CD4-positive, alpha-beta T cell treated with Interleukin-6 at 100 ng/mL for 8 hours (primary cell): Measurements from ENCODE around the gene SPRR2B.
"Not testable (repeated sequence)": the region's sequence is repeated elsewhere in the genome, so short reads cannot be mapped to it uniquely, and the experiment has no call there.

Source experiments
- DNase-seq: peaks from one replicate; pipeline ENCODE4 v3.0.0-alpha.2; 2020; ENCODE audit warnings: mixed read lengths, low spot score

Gene SPRR2B

DNA sequence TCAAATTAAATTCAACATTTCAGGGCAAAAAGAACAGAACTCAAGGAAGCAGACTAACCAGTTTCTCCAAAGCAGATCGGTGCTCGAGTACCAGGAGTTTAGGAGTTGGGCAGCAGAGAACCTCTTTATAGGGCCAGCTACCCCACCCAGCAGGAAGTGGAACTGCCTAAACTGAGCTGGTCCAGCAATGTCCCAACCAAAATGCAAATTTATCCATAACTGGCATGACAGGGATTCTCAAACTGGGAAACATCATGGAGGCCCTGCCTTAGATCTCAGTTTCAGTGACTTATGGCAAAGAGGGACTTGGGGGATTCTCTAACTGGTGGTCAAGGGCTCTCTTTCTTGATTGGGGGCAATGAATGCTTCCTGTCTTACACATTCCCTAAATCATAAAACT lies at the start of gene SPRR2B:
TSS of gene SPRR2B (minus strand) at position 101 of the 400 bp plus-strand sequence. CDS start 772 bp downstream, outside the sequence.
- no peak for DNase-seq

DNA sequence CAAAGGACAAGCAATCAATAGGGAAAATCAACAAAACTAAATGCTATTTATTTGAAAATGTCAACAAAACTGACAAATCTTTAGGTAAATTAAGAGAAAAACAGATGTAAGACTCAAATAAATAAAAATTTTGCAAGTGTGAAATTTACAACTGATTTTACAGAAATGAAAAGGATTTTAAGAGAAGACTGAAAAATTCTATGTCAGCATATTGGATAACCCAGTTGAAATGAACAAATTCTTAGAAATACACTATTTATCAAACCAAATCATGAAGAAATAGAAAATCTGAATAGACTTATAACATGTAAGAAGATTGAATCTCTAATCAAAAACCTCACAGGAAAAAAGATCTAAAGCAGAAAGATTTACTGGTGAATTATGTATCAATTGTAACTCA lies 49.5 kb upstream of the SPRR2B start:
- no peak for DNase-seq

DNA sequence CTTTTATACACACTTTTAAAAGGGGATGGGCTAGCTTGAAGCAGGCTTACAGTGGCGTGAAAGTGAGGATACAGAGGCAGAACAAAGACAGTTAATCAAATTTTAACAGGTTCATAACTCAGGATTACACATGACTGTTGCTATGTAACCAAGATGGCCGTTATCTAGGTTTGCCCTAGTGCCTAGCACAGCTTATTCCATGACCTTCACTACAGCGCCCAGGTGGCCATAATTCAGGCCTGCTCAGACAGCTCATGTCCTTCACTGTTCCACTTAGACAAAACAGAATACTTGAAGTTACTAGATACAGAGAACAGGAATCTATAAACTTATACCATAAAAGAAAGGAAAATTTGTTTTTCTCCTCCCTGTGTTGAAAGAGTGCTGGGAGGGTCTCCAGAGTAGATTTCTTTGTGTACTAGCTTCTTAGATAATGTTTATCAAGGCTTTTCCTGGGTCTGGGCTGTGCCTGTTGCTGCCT lies 48.1 kb upstream of the SPRR2B start:
- no peak for DNase-seq

DNA sequence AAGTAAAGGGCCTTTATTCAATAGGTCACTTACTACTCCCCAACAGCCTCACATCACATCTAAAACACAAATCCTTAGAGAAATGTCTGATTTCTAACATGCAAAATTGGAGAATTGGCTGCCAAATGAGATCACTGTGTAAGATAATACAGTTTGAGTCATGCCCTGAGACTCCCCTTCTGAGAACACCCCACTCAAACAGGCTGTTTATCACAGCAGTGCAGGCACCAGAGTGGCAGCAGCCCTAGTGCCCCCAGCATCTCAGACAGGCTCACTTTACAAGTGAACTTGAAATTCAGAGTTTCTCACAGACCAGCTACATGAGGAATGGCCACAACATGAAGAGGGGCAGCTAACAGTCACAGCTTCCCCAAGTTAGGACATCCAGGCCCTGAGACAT lies 43.9 kb upstream of the SPRR2B start:
- DNase-seq = not testable (repeated sequence)

DNA sequence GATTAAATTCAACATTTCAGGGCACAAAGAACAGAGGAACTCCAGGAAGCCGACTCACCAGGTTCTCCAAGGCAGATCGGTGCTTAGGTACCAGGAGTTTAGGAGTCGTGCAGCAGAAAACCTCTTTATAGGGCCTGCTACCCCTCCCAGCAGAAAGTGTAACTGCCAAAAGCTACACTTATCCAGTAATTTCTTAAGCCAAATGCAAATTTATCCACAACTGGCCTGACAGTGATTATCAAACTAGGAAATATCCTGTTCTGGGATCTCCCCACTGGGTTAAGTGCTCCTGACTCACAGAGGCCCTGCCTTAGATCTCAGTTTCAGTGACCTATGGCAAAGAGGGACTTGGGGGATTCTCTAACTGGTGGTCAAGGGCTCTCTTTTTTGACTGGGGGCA lies 42.0 kb upstream of the SPRR2B start, which contains the start of gene SPRR2F:
TSS of gene SPRR2F (minus strand) at position 101 of the 400 bp plus-strand sequence. CDS start 783 bp downstream, outside the sequence.
- DNase-seq = no peak

DNA sequence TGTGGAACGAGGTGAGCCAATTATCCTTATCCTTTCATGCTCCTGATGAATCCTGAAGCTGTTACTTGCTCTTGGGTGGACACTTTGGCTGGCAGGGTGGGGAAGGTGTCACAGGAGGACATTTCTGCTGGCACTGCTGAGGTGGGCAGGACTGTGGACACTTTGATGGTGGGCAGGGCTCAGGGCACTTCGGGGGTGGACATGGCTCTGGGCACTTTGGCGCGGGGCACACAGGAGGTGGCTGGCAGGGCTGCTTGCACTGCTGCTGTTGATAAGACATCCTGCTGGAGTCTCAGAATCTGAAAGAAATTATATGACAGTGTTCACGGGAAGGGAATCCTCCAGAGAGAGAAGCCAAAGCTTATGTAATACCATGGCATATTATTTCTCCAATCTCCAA lies 41.0 kb upstream of the SPRR2B start:
- not testable (repeated sequence) for DNase-seq

DNA sequence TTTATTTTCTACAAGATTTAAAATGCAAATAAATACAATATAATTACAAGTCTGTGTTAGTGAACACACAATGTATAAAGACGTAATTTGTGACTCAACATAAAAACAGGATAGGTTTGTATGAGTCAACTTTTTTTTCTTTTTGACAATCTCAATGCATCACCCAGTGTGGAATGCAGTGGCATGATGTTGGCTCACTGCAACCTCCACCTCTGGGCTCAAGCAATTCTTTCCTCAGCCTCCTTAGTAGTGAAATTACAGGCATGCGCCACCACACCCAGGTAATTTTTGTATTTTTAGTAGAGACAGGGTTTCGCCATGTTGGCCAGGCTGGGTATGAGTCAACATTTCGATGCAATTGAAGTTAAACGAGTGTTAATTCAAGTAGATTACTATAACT lies 28.8 kb upstream of the SPRR2B start:
- no peak for DNase-seq

DNA sequence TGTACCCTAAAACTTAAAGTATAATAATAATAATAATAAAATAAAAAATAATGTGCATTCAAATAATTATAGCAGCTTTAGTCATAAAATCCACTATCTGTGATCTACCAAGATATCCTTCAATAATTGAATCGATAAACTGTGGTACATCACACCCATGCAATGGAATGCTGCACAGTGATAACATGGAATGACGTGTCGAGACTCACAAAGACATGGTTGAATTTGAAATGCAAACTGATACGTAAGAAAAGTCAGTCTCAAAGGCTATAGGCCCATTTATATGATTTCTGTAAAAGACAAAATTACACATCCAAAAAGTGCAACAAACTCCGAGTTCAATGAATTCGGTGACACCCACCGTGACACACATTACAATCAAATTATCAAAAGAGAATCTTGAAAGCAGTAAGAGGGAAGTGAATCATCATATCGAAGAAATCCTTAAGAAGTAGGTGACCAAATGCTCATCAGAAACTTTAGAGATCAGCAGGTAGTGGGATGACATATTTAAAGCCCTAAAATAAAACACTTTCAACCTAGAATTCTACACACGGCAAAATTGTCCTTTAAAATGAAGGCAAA lies 28.1 kb upstream of the SPRR2B start:
- no peak for DNase-seq

DNA sequence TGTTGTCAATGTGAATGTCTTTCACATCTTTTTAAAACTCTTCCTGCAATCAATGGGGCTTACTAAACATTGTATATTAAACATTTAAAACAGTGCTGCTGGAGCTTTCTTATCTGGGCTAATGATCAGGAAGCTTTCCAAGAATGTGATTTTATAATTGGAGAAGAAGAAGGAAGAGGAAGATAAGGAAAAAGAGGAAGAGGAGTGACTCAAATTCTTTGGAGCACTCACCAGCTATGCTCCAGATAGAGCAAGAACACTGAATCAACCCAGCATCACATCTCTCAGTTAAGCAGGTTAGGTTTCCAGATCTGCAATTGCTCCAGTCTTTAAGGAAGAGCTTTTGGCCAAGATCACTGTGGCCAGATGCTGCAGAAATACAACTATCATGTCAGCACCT lies 24.4 kb upstream of the SPRR2B start:
- no peak for DNase-seq

DNA sequence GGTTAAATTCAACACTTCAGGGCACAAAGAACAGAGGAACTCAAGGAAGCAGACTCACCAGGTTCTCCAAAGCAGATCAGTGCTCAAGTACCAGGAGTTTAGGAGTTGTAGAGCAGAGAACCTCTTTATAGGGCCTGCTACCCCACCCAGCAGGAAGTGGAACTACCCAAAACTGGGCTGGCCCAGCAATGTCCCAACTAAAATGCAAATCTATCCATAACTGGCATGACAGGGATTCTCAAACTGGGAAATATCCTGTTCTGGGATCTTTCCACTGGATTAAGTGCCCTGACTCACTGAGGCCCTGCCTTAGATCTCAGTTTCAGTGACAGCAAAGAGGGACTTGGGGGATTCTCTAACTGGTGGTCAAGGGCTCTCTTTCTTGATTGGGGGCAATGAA lies 23.0 kb upstream of the SPRR2B start, which contains the start of gene SPRR2E:
TSS of gene SPRR2E (minus strand) at position 101 of the 400 bp plus-strand sequence. CDS start 775 bp downstream, outside the sequence.
- no peak for DNase-seq

DNA sequence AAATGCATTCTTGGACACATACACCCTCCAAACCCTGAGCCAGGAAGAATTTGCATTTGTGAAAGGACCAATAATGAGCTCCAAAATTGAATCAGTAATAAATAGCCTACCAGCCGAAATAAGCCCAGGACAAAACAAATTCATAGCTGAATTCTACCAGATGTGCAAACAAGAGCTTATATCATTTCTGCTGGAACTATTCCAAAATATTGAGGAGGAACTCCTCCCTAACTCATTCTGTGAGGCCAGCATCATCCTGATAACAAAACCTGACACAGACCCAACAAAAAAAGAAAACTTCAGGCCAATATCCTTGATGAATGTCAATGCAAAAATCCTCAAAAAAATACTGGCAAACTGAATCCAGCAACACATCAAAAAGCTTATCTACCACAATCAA lies 16.2 kb upstream of the SPRR2B start:
- no peak for DNase-seq

DNA sequence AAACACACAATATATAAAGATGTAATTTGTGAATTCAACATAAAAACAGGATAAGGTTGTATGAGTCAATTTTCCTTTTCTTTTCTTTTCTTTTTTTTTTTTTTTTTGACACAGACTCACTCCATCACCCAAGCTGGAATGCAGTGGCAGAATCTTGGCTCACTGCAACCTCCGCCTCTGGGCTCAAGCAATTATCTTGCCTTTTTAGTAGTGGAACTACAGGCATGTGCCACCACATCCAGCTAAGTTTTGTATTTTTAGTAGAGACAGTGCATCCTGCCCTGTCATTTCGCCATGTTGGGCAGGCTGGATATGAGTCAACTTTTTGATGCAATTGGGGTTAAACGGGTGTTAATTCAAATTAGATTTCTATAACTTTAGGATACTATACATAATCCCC lies 10.3 kb upstream of the SPRR2B start:
- no peak for DNase-seq

DNA sequence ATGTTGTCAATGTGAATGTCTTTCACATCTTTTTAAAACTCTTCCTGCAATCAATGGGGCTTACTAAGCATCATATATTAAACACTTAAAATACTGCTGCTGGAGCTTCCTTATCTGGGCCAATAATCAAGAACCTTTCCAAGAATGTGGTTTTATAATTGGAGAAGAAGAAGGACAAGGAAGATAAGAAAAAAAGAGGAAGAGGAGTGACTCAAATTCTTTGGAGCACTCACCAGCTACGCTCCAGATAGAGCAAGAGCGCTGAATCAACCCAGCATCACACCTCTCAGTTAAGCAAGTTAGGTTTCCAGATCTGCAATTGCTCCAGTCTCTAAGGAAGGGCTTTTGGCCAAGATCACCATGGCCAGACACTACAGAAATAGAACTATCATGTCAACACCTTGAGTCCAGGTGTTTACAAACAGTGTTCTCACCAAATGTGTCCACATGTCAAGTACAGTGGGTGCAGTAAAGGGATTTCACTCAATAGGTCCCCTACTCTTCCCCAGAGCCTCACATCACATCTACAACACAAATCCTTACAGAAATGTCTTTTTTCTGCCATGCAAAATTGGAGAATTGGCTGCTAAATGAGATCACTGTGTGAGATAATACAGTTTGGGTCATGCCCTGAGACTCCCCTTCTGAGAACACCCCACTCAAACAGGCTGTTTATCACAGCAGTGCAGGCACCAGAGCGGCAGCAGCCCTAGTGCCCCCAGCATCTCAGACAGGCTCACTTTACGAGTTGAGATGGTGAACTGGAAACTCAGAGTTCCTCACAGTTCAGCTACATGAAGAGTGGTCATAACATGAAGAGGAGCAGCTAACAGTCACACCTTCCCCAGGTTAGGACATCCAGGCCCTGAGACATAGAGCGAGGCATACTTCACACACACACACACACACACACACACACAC lies 1.7 kb upstream of the SPRR2B start:
- DNase-seq = no peak

DNA sequence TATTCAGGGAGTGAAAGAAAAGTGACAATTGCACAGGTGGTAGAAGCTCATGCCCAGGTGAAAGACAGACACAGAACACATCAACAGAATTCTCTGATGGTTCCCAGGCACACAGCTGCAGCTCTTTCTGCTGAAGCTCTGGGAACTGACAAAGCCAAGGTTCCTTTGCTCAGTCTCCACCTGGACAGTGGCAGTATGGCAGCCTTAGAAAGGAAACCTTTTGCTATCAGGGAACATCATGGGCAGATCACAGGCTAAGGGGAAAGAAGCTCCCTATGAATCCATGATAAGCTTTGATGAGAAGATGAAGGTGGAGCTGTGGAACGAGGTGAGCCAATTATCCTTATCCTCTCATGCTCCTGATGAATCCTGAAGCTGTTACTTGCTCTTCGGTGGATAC lies 1.2 kb downstream of the SPRR2B start:
- DNase-seq = no peak

DNA sequence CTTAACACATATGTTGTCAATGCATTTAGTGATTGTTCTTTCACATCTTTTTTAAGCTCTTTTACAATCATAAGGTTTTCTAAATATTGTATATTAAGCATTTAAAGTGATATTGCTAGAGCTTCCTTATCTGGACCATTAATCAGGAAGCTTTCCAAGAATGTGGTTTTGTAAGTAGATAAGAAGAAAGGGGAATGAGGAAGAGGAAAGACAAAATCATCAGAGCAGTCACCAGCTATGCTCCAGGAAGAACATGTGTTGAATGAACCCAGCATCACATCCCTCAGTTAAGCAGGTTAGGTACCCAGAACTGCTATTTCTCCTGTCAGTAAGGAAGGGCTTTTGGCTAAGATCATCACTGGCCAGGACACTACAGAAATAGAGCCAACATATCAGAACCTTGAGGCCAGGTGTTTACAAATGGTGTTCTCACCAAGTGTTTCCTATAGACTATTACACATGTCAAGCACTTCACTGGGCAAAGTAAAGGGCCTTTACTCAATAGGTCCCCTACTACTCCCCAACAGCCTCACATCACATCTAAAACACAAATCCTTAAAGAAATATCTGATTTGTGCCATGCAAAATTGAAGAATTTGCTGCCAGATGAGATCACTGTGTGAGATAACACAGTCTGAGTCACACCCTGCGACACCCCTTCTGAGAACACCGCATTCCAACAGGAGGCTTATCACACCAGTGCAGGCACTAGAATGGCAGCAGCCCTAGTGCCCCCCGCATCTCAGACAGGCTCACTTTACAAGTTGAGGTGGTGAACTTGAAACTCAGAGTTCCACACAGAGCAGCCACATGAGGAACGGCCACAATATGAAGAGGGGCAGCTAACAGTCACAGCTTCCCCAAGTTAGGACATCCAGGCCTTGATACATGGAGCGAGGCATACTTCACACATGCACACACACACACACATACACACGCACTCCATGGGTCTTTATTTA lies 12.3 kb downstream of the SPRR2B start:
- DNase-seq = no peak

DNA sequence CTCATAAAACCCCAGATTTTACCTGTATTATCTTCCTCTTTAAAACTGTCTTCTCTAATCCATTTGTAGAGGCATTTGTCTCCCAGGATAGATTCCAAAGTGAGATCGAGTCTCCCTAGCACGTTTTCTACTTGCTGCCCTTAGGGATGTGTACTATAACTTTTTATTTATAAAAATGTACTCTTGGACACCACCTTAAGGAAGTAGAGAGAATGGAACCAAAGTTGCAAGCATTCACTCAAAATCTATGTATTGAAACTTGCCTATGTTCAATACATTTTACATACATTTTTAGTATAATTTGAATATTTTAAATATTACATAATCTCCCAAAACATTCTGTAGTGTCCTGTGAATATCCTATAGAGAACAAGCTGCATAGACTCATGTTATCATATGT lies 13.3 kb downstream of the SPRR2B start:
- DNase-seq = no peak

DNA sequence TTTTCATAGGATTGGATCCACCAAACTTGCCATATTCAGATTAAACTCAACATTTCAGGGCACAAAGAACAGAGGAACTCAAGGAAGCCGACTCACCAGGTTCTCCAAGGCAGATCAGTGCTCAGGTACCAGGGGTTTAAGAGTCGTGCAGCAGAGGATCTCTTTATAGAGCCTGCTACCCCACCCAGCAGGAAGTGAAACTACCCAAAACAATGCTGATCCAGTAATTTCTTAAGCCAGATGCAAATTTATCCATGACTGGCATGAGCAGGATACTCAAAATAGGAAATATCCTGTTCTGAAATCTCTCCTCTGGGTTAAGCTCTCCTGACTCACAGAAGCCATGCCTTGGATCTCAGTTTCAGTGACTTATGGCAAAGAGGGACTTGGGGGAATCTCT lies 14.0 kb downstream of the SPRR2B start, which contains the start of gene SPRR2A:
TSS of gene SPRR2A (minus strand) at position 138 of the 400 bp plus-strand sequence. CDS start 777 bp downstream, outside the sequence.
- DNase-seq = no peak

DNA sequence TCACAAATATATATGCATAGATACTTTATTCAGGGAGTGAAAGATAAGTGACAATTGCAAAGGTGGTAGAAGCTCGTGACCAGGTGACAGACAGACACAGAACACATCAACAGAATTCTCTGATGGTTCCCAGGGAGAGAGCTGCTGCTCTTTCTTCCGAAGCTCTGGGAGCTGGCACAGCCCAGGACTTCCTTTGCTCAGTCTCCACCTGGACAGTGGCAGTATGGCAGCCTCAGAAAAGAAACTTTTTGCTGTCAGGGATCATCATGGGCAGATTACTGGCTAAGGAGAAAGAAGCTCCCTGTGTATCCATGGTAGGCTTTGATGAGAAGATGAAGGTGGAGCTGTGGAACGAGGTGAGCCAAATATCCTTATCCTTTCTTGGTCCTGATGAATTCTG lies 15.3 kb downstream of the SPRR2B start:
- not testable (repeated sequence) for DNase-seq

DNA sequence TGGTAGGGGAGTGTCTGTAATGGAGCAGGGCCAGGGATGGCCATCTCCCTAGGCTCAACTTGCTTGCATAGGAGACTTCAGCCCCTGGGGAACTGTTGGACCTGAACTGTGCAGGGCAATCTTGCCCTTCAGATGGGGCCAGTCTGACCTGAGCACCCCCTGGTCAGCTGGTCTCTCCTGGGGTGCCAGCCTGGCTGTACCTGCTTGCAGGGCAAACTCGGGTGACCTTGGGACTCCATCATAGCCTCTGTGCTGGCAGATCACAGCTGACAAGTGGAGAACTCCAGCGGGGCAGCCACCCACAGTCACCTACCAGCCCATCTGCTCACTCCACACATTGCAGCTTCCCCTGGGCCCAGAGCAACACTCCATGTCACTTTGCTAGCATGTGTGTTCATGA lies 22.2 kb downstream of the SPRR2B start:
- DNase-seq = no peak

DNA sequence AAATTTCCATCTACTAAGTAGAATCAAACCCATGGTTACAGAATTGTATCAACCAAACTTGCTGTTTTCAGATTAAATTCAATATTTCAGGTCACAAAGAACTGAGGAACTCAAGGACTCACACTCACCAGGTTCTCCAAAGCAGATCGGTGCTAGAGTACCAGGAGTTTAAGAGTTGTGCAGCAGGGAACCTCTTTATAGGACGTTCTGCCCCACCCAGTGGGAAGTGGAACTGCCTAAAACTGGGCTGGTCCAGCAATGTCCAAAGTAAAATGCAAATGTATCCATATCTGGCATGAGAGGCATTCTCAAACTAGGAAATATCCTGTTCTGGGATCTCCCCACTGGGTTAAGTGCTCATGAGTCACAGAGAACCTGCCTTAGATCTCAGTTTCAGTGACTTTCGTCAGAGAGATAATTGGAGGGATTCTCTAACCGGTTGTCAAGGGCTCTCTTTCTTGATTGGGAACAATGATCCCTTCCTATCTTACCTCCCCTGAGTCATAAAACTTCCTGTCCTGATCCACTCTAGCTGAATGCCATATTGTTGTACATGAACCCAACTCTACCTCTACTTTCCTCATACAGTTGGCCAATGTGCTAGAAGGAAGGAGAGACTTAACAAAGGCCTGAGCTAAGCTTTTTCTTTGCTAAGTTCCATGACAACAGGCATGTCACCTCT lies 30.3 kb downstream of the SPRR2B start, which contains the start of gene SPRR2D:
TSS of gene SPRR2D (minus strand) at position 171 of the 682 bp plus-strand sequence. CDS start 774 bp downstream, outside the sequence.
- no peak for DNase-seq

DNA sequence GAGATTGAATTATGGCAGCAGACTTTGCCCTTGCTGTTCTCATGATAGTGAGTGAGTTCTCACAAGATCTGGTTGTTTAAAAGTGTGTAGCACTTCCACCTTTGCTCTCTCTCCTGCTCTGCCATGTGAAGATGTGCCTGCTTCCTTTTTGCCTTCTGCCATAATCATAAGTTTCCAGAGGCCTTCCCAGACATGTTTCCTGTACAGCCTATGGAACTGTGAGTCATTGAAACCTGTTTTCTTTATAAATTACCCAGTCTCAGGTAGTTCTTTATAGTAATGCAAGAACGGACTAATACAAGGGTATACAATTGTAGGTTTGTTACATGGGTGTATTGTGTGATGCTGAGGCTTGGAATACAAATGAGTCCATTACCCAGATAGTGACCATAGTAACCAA lies 36.2 kb downstream of the SPRR2B start:
- no peak for DNase-seq
